T-helper 1 cell (primary cell): ENCODE results near the gene SPARC.
"Not testable (repeated sequence)": the region's sequence is repeated elsewhere in the genome, so short reads cannot be mapped to it uniquely, and the experiment has no call there.

Experiments
- DNase-seq, 5 donors: peaks; one replicate each; pipeline ENCODE4 v3.0.0-alpha.2; 2012 to 2020

SPARC gene

GRCh38 chr5:151700296-151700695 lies 13.6 kb upstream of the SPARC start:
- DNase-seq: no peak

- no peak for DNase-seq
Measured at GRCh38 chr5:151699071-151699901, 12.6 kb upstream of the SPARC start.

DNA sequence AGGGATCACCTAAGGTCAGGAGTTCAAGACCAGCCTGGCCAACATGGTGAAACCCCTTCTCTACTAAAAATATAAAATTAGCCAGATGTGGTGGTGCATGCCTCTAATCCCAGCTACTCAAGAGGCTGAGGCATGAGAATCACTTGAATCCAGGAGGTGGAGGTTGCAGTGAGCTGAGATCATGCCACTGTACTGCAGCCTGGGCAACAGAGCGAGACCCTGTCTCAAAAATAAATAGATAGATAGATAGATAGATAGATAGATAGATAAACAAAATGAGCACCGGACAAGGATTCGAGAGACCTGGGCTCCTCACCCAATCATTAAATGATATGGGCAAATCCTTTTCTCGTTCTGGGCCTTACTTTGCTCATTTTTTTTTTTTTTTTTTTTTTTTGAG lies 11.4 kb upstream of the SPARC start:
- not testable (repeated sequence) for DNase-seq

GRCh38 chr5:151697452-151697851 lies 10.7 kb upstream of the SPARC start:
- no peak for DNase-seq

DNA sequence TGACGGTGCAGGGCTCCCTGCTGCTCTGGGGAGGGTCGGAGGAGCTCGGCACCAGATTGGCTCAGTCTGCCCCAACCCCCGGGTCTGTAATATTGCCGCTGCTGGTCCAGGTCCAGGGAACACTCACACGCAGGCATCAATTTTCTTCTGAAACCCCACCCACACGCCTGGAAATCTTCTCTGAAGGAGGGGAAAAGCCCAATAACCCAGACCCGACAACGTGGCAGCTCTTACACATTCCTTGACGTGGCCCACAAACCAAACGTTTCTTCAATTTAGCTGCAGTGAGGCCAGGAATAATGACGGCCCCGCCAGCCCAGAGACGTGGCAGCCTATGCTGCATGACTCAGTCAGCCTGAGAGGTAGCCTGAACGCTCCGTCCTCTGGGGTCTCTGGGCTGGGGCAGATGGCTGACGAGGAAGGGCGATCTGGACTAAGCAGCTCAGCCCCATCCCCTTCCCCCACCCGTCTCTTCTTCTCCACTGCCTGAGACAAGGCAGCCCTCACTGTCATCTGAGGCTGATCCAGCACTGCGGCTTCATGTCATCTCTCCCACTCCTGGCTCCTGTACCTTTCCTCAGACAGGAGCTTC lies 9.9 kb upstream of the SPARC start:
- no peak for DNase-seq

DNA sequence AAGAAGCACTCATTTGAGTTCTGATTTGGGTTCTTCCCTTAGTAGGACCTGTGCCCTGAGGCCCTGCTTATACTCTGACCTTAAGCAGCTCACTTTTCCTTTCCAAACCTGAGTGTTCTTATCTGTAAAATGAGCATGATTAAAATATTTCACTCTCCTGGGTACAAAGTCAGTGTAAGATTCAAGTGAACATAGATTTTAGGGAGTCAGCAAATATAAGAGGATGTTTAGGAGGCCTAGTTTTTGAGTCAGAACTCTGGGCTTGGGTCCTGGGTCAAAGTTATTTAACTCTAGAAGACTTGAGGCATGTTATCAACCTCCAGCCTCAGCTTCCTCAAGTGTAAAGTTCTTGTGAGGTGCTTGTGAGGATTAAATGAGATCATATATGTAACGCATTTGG lies 8.7 kb upstream of the SPARC start:
- DNase-seq: no peak

DNA sequence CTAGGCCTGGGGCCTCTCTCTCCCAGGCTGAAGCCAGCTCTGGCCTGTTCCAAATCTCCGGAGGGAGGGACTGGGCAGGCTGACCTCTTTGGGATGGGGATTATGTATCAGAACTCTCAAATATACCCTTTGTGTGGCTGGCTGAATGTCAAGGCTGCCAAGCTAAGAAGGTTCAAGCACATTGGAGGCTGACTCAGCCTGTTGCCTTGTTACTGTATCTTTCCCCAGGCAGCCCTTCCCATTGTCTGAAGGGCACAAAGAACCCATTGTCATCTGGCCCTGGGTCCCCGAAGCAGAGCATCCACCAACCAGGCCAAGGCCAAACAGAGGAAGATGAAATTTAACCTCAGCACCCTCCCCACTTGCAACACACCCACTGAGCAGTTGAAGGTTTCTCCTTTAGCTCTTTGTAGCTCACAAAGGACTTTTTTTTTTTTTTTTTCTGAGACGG lies 7.3 kb upstream of the SPARC start:
- DNase-seq: no peak

DNA sequence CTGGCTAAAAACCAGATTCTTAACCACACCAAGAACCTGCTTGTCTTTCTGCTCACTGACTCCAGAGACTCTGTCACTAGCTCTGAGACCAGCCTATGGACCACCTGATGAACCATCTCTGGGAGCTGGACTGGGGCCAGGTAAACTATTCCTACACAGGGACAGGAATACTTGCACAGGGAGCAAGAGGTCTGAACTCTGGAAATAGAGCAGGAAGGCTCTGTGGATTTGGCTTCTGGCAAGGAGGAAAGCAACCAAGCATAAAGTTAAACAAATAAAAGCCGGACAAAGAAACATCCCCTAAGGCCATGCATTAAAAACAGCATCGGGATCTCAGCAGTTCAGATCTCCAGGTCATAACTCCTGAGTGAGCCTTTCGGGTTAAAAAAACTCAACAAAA lies 5.6 kb upstream of the SPARC start:
- DNase-seq: no peak

- DNase-seq: no peak
Measured at GRCh38 chr5:151691706-151692105, 5.0 kb upstream of the SPARC start.

DNA sequence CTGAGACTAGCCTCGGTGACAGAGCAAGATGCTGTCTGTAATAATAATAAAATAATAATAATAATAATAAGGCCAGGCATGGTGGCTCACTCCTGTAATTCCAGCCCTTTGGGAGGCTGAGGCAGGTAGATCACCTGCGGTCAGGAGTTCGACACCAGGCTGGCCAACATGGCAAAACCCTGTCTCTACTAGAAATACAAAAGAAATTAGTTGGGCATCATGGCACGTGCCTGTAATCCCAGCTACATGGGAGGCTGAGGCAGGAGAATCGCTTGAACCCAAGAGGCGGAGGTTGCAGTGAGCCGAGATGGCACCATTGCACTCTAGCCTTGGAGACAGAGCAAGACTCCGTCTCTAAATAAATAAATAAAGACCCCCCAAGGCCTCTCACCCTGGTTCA lies 2.9 kb upstream of the SPARC start:
- not testable (repeated sequence) for DNase-seq

DNA sequence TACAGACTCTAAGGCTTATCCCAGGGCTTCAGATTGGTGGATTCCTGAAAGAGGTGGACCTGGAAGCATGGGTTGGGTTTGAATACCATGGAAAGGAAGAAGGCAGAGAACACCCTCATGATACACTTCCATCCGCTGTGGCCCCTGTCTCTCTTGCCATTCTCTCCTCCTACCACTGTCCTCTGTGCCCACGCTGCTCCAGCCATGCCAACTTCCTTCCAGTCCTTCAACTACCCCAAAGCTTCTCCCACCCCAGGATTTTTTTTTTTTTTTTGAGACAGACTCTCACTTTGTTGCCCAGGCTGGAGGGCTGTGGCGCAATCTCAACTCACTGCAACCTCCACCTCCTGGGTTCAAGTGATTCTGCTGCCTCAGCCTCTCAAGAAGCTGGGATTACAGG lies 1.7 kb upstream of the SPARC start:
- no peak for DNase-seq

DNA sequence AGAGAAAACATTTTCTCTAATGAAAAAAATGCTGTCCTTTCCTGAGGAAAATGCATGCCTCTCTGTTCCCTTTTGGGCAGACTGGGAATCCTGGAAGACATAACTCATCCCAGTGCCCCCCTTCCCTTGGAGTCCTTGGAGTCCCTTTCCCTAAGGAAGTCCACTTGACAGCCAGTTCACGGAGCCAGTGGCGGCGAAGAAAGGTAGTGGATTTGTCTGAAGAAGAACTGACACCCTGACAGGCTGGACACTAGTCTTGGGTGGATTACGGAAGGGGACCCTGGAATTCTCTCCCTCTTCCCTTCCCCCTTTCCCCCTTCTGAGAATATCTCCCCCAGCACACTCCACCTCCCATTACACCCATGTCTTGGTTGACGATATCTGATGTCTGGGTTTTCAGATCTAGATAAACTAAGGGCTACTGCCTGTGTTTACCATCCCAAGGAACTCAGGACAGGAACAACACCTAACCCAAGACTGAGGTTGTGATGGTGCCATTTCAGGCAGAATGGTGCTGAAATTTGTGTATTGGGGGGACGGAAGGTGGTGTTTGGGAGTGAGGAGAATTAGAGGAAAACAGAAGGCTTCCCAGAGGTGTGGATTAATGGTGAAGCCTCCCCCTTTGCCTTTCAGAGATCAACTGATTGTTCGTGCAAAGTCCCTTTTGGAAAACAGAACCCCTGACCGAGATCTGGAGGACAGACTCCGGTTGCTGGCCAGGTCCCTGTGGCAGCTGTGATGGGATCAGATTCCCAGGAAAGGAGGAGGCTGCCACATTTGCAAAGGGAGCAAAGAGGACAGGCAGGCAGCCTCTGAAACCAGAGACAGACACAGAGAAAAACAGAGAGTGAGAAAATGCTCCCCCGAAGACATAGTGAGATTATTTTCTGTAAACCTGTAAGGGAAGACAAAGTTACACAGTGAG lies 704 bp downstream of the SPARC start:
- no peak for DNase-seq

DNA sequence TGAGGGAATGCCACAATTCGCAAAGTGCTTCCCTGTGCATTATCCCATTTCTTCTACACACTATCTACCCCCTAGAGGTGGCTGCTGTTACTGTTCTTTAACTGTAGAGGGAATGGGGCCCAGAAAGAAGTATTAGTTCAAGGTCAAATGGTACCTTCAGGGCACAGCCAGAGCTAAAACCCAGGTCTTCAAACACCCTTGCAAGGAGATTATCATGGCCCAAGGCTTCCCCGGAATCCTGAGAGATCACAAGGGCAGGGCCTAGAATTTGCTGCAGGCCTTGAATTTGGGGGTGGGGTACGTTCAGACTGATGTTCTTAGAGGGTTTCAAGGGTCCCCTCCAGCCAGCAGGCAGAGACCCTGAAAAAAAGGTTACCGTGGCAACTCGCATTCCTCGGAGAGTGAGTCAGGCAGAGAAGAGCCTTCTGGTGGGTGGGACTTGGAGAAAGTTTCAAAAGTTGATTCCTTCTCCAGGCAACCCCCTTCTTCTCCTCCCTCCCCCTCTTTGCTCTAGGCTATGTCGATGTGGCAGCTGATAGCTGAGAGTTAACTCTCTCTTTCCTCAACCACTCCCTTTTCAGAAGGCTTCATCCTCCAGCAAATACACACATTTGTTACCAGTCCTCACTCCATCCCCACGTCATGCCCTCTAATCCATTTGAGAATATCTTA lies 1.9 kb downstream of the SPARC start:
- DNase-seq: no peak

GRCh38 chr5:151683986-151684588 lies 2.6 kb downstream of the SPARC start:
- no peak for DNase-seq

GRCh38 chr5:151683444-151683843 lies 3.3 kb downstream of the SPARC start:
- DNase-seq: no peak

DNA sequence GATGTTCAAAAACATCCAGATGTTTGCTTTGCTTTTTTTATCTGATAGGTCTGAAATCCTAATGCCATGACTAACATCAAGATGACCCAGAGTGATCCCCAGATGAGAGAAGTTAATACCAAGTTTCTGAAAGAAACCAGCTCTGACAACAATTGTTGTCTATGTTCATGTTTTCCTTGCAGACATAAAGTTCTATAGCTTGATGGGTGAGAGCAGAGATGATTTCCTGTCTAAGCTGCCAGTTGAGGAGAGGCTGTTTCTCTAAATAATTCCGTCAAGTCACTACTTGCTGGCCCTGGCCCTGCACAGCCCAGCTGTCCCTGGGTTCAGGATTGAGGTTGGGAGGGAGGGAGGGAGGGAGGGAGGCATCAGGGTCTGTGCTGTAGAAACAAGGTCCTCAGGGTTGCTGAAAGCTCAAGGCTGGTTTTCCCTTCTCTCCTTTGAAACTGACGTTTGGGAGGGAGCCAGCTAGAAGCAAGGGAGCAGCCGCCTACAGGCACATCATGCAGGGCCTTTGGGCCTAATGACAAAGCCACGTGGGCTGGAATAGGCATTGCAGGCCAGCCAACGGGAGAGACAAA lies 3.9 kb downstream of the SPARC start:
- DNase-seq: no peak

DNA sequence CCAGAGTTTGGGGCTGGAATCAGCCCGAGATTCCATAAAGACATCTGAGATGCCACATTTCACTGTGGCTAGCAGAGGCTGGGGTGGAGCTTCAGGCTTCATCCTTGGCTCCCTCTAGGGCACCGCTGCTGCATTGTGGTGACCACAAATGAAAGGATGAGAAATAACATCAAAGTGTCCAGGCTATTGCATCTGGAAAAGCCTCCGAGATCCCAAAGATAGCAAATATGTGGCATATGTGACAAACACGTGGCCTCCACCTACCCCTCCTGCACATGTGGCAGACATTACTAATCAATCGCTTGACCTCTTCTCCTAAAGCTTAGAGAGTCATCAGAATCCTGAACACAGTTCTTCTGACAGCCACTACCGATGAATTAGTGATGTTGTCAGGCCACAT lies 4.5 kb downstream of the SPARC start:
- no peak for DNase-seq

DNA sequence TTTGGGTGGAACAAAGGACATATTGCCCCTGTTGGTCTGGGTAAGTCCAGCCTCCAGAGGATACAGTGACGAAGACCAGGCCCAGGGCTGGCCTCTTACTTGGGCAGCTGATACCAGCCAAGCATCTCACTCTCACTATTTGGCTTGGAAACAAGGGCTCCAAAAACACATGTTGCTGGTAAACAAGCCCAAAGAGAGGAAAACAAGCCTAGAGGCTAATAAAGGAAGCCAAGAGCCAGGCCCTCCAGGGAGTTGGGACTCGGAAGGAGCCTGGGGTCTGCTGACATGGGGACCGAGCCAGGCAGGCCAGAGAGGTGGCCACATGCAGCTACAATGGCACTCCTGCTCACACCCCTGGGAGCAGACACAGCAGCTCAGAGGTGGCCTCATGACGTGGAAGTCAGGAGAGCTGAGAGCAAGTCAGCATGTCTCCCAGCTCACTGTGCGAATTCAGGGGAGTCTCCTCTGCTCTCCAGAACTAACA lies 5.7 kb downstream of the SPARC start:
- DNase-seq: no peak

DNA sequence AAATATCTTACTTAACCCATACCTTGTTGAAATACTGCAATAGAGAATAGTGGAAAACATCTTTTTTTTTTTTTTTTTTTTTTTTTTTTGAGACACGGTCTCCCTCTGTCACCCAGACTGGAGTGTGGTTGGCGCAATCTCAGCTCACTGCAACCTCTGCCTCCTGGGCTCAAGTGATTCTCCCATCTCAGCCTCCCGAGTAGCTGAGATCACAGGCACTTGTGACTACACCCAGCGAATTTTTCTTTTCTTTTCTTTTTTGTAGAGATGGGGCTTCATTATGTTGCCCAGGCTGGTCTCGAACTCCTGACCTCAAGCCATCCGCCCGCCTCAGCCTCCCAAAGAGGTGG lies 6.6 kb downstream of the SPARC start:
- not testable (repeated sequence) for DNase-seq

DNA sequence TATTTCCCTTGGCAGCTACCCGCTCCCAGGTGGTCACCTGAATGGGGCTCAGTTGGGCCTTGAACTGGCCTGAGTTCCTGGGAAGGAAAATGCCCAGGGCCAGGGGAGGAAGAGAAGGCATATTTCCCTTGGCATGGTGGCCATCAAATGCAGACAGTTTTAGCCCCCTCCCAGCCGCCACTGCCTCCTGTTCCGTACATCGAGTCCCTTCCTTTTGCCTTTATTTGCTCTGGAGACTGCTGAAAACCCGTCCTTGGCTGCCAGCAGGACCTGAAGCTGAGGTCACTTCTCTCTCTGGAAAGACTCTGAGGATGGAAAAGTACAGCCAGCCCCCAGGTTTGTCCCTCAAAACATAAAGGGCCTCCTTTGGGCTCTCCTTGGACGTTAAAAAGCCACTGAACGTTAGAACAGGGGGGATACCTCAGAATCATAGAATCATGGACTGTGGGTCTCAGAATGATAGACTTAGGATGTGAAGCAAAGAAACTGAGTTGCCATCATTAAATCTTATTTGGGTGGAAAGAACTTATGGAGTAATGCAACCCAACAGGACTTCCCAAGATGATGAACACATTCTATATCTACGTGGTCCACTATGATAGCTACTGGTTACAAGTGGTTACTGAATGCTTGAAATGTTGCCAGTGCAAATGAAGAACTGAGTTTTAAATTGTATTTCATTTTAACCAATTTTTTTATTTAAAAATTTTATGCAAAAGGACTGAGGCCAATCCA lies 7.1 kb downstream of the SPARC start:
- no peak for DNase-seq

DNA sequence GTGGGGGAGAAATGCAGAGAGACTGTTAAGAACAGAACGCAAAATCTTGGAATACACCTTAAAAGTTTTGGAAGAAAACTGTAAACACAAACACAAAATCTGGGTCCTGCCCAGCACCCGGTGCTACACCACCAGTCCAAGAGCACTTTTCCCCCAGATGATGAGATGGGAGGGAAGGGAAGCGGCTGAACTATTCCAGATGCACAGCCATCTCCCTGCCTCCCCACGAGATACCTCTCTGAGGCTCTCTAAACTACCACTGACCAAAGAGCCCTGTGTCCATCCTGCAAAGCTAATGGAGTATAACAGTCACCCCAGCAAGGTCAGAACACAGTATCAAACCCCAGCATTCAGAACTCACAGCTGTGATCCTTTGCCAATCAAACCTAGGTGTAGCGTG lies 8.0 kb downstream of the SPARC start:
- no peak for DNase-seq
